Stimulated activated naive CD4-positive, alpha-beta T cell treated with Interleukin-2 at 50 U/mL for 16 hours (primary cell): ENCODE data around the gene PKLR.
"Not testable (repeated sequence)": the region's sequence is repeated elsewhere in the genome, so short reads cannot be mapped to it uniquely, and the experiment has no call there.

ENCODE experiments used
- DNase-seq: peaks from one replicate; lab custom pipeline; 2025; lab: John Stamatoyannopoulos, UW

The PKLR gene

DNA sequence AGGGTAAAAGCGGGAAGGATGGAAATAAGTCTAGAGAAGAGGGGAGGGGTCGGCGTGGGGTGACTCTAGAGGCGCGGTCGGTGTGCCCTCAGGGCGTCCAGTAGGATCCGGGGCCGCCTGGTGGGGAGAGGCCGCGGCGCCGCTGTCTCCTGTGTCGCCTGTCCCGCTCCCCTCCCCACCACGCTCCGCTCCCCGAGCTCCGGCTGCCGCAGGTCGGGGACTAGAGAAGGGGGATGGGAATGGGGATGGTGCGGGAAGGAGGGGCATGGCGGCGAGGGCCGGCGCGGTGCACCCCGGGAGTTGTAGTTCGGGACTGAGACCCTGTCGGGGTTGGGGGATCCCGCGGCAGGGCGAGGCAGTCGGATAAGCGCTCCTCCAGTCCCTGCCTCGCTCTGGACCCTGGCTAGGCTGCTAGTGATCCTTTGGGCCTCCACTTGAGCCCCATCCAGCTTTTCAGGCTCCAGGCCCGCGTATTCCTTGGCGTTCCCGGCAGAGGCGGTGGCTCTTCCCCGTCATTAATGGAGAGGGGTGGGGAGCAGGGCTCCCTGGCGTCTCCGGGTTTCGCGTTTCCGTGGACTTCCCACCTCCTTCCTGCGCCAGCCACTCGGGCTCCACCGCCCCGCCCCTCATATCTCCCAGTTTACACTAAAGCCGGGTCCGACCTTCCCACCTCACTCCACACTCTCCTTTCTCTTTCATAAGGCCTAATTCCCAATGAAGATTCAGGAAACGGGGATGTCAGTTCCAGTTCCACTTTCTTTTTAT lies 45.8 kb downstream of the PKLR start, which contains the start of gene ENTREP3:
Gene ENTREP3 (minus strand): TSS at position 241 of the 765 bp plus-strand sequence. CDS start 606 bp downstream, outside the sequence.
- DNase-seq = peak; percentile 67

DNA sequence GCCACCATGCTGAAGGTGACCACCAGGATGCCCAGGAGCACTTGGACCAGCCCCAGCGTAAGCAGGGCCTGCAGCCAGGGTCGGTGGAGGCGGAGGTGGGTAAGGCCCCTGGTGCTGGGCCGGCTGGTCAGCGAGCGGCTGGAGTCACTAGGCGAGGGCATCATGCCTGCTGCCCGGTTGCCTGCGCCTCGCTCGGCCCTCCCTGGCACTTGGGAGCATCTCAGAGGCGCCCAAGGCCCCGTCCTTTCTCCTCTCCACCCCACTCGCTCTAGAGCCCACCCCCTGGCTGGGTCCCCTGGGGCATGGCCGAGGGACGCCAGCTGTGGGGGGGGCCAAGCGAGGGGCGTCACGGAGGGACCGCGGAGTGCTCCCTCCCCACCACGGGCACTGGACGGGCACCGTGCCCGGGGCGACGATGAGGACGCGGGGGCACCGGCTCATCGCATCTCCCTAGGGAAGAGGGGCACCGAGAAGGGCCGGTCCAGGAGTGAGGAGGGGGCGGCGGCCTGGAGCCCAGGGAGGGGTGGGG lies 46.5 kb downstream of the PKLR start:
- DNase-seq = no peak

DNA sequence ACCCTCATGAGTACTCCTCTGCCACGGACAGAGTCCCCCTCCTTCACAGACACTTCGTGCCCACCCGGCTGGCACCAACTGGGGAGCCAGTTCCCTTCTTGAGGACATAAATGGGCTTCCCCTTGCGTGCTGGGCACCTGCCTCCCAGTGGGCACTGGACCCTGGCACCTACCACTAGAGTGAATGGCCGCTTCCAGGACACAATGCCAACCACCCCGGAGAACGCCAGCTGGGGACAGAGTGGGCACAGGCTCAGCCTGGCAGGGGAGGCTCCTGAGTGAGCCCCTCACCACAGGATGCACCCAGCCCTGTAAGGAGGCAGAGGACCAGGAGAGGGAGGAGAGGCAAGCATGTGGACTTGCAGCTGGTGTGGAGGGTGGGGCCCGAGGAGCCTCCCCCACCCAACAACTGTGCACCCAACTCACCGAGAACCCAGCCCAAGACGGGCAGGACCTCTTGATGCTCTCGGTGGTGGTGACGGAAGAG lies 47.0 kb downstream of the PKLR start:
- DNase-seq = no peak

DNA sequence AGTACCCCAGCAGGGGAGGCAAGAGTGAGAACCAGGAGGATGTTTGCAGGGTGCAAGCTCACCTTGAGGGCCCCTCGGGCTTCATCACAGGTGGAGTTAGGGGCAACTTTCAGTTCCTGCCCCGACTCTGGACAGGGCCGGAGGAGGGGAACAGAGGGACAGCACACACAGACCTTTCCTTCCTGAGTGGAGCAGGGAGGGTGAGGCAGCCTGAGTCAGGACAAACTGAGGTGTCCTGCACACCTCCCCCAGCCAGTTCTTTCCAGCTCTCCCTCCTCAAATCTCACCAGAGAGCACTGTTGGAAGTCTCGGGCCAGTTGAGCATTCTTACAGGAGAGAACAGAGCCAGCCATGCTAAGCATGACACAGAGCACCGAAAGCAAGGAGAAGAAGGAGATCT lies 47.4 kb downstream of the PKLR start:
- no peak for DNase-seq

DNA sequence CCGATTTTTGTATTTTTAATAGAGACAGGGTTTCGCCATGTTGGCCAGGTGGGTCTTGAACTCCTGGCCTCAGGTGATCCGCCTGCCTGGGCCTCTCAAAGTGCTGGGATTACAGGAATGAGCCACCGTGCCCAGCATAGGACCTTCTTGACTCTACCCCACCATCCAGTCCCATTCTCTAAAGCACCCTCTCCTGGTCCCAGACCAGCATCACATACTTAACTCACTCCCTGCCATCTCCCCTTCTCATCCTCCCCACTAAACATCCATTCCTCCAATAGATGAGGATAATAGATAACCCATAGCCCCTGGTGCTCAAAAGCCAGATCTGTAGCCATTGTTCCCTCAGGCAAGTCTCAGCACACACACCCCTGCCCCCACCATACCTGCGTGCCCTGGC lies 48.0 kb downstream of the PKLR start:
- DNase-seq = no peak

DNA sequence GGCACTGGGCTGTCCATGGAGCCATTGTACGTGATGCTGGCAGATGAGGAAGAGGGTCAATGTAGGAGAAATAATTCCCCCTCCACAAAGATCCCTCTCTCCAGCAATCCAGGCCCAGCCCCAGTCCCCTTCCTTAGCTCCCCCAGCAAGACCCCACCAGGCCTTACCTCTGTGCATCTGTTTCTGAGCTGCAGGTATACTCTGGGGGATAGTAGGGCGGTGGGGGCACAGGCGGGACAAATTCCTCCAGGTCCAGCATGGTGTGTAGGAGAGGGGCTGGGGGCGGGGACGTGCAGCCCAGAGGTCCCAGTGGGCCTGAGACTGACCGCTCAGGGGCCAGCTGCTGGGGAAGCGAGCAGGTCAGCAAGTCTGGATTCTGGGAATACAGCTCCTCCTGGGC lies 49.7 kb downstream of the PKLR start:
- DNase-seq = no peak

DNA sequence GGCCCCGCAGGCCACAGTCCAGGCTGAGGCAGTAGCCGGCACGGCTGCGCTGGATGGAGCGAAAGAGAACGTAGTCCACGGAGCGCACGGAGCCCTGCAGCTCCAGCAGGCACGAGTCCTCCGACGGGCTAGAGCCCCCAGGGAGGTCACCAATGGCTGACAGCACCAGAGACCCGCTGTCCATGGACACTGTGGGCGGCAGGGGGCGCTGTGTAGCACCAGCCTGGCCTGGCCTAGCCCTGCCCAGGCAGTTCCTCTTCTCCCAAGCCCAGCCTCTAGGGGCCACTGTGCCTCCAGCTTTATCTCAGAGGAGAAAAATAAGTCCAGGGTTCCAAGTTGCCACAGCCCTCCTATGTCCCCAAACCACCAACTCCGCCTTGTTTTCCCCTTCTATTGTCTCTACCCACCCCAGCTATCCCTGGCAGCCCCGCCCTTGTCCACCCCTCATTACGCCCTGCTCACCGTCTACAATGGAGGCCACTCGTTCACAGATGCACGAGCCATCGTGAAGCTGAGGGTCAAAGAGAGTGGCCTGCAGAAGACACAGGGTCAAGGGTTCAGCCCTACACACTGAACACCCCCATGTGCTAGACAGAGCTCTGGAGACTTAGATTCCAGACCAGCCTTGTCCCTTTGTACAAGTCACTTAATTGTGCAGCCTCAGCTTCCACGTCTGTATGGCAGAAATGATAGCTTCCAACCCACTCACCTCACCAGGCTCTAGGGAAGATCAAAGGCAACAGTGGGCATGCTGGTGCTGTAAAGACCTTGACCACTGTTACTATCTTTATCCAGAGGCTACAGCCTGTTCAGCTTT lies 50.4 kb downstream of the PKLR start:
- peak; percentile 94 for DNase-seq

DNA sequence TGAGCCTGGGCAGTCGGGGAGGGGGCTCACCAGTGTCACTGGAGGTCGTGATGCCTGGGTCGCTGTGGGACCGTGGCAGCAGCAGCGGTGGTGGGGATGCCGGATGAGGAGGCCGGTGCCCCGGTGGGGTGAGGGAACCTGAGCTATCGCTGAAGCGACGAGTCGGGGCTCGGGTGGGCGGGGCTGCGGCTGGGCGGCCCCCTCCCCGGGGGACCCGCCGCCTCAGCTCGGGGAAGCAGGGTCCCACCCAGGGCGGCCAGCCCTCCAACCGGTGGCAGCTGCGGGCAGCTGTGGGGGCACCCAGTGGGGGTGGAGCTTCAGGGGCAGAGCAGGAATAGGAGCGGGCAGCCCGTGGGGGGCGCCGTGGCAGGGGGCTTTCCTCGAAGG lies 51.0 kb downstream of the PKLR start:
- no peak for DNase-seq

DNA sequence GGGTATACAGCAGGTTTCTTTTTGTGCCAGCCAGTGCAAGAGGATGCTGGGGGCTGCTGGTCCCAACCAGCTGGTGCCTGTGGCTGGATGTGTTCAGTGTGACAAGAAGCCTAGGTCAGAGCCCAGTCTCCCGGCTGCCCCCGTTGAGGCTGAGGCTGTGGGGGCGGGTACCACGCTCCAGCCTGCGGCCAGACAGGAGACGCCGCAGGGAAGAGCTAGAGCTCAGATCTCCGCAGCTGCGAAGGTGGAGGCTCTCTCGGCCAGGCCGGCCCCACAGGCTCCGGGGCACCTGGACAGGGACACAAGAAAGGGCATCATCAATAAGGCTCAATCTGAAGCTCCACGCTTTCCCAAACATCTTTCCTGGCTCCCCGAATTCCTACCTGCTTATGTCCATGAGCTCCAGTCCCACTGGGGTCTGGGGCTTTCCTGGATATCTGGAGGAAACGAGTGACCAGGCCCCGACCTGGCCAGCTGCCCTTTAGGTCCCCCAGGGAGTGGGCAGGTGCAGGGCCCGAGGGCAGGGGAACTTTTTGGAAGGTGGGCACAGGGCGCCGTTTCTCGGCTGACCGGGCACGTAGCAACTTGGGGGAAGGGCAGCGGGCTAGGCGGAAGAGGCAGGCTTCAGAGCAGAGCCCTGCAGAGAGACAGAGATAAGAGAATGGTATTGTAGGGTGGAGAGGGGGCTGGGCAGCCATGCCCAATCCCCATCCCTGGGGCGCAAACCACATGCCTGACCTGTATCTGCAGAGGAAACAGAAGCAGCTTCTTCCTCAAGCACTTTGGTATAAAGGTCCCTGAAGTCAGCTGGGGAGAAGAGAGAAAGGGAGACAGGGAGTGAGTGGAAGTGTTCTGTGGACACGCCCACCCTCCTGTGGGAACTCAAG lies 53.3 kb downstream of the PKLR start:
- DNase-seq = no peak

DNA sequence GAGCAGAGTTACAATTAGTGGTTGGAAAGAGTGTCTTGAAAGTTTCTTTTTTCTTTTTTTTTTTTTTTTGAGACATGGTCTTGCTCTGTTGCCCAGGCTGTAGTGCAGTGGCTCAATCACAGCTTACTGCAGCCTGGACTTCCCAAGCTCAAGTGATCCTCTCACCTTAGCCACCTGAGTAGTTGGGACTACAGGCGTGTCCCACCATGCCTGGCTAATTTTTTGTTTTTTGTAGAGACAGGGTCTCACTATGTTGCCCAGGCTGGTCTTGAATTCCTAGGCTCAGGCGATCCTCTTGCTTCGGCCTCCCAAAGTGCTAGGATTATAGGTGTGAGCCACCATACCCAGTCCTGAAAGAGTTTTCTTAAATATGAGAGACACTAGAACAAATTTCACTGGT lies 54.4 kb downstream of the PKLR start:
- not testable (repeated sequence) for DNase-seq

DNA sequence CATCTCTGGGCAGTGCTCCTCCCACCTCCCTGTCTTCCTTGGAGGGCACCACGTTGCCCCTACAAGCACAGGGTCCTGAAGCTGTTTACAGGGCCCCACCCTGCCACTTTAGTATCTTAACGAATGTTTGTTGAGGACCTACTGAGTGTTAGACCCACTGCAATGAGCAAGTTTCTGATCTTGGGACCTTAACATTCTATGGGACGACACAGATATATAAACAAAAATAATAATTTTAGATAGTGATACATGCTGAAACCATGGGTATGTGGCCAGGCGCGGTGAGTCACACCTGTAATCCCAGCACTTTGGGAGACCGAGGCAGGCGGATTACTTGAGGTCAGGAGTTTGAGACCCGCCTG lies 56.1 kb downstream of the PKLR start:
- no peak for DNase-seq

DNA sequence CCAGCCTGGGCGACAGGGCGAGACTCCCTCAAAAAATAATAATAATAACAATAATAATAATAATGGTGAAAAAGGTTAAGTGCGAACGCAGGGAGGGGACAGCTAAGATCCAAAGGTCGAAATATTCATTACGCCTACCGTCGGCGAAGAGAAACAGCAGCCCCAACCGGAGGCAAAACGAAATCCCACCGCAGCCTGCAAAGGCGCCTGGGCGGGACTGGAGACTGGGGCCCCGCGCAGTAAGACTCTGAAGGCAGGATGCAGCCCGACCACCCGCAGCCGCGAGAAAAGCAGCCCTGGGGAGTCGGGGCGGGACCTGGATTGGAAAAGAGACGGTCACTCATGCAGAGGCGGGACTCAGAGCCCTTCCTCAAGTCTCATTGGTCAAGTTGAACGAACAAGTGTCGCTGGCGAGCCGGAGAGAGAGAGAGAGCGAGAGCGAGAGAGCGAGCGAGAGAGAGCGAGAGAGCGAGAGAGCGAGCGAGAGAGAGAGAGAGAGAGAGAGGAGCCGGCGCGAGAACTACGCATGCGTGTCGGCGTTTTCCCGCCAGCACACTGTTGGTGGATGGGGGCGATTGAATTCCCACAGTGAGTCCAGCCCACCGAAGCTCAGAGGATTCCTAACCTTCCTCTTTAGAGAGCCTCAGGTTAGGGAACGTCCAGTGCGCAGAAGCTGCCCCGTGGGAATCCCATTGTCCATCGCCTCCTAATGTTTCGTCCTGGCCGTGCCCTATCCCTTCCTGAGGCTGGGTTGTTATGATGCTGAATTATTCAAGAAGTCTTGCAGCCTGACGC lies 56.7 kb downstream of the PKLR start:
- DNase-seq = peak; percentile 91

DNA sequence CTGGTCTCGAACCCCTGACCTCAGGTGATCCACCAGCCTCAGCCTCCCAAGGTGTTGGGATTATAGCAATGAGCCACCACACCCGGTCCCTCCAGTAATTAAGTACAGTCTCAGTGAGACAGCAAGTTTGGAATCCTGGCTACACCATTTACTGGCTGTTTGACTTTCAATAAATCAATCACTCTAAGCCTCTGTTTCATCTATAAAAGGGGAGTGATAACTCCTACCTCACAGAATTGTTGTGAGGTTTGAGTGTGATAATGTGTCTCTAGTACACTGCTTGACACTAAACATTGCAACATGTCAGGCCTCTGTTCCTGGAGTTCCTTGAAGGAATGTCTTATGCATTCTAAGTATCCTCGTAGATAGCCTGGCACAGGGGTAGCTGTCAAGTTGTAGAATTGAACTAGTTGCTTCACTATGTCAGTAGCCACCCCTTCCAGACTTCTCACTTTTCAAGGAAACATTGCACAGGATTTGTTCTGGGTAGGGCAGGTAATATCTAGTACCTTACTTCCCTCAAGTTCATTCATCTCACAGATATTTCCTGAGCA lies 58.4 kb downstream of the PKLR start:
- DNase-seq = no peak

DNA sequence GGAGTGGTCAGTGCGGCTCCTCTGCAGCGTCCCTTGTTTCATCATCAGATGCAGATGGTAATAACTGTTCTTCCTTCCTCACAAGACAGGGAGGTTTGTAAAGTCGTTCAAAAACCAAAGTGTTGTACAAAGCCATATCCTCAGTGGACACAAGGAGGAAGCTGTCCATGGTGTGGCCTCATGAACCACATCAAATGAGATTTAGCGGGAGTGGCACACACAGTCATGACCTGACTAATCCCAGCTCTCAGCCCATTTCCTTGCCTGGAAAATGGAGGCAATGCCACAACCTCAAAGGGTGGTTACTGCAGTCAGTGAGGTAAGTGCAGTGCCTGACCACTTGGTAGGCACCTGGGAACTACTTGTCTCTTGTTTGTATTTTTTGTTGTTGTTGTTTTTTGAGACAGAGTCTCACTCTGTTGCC lies 59.4 kb downstream of the PKLR start:
- DNase-seq = no peak

DNA sequence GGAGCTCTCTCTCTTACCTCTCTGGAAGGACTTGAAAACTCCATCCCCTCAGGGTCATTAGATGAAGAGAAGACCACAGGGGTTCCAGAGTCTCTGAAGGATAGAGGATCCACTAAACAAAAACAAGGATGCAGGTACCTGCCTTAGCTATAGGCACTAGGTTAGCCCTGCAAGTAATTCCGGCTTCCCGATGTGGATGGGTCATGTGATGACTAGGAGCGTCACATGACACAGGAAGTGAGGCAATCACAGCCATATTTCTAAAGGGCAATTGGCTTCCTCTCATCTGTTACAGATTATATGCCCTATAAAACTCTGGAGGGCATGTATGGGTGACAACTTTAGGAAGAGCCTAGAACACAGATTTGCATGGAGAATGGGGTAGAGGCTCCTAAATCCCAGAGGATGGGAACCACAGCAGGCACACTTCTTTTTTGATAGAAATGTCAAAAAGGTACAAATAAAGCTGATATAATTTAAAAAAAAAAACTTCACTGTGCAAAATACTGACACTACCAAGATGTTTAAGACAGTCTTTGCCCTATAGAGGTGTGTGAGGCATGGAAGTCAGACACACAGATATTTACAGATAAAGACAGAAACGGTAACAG lies 60.1 kb downstream of the PKLR start:
- peak; percentile 55 for DNase-seq
